Stimulated activated CD4-positive, alpha-beta T cell treated with anti-CD3 and anti-CD28 coated beads, Interleukin-4, amount 100 ng/mL, for 24 hours (primary cell): Measurements from ENCODE around the gene RNF220.

Source experiments
- DNase-seq: peaks from one replicate; pipeline ENCODE4 v3.0.0-alpha.2; 2020

The RNF220 gene

GRCh38 chr1:44436401-44437106, 31.5 kb downstream of the RNF220 start:
- no peak for DNase-seq

- DNase-seq, result no peak
These were observed 32.2 kb downstream of the RNF220 start for GRCh38 chr1:44437107-44437716.

GRCh38 chr1:44442791-44443190, 37.7 kb downstream of the RNF220 start:
- DNase-seq, result no peak

- DNase-seq, result no peak
These were observed 42.2 kb downstream of the RNF220 start for GRCh38 chr1:44447051-44447810.

GRCh38 chr1:44453798-44454349, 48.8 kb downstream of the RNF220 start:
- no peak for DNase-seq

- DNase-seq, result no peak
These were observed 49.6 kb downstream of the RNF220 start for GRCh38 chr1:44454704-44455103.

GRCh38 chr1:44460107-44460882, 55.2 kb downstream of the RNF220 start:
- no peak for DNase-seq

- no peak for DNase-seq
These were observed 59.3 kb downstream of the RNF220 start for GRCh38 chr1:44464361-44464760.

- DNase-seq, result no peak
These were observed 62.5 kb downstream of the RNF220 start for GRCh38 chr1:44467566-44467965.

- no peak for DNase-seq
These were observed 66.9 kb downstream of the RNF220 start for GRCh38 chr1:44471911-44472453.

- no peak for DNase-seq
These were observed 67.8 kb downstream of the RNF220 start for GRCh38 chr1:44472620-44473525.

GRCh38 chr1:44476891-44477290, 71.8 kb downstream of the RNF220 start:
- no peak for DNase-seq

- DNase-seq, result no peak
These were observed 76.6 kb downstream of the RNF220 start for GRCh38 chr1:44481701-44482100.

- DNase-seq, result no peak
These were observed 78.2 kb downstream of the RNF220 start for GRCh38 chr1:44483089-44483874.

GRCh38 chr1:44484155-44484688, 79.2 kb downstream of the RNF220 start:
- DNase-seq, result no peak

GRCh38 chr1:44485229-44485933, 80.3 kb downstream of the RNF220 start:
- DNase-seq, result no peak

GRCh38 chr1:44485934-44486460, 80.9 kb downstream of the RNF220 start:
- no peak for DNase-seq

GRCh38 chr1:44489481-44489880, 84.4 kb downstream of the RNF220 start:
- DNase-seq, result no peak

GRCh38 chr1:44496541-44497171, 91.6 kb downstream of the RNF220 start:
- DNase-seq, result no peak
